HG03571 (cell line): ENCODE results near the gene KIAA0825.

Source experiments
- ATAC-seq: cut with Tn5 transposase; IDR thresholded peaks from one replicate; pipeline ENCODE4 v1.9.1; 2021; ENCODE audit not compliant: unreplicated experiment

The KIAA0825 gene

GRCh38 chr5:94245608-94246007 is 372.8 kb downstream of the KIAA0825 start:
- ATAC-seq, result no peak

GRCh38 chr5:94244921-94245320 is 373.5 kb downstream of the KIAA0825 start:
- ATAC-seq, result no peak

GRCh38 chr5:94243612-94244011 is 374.8 kb downstream of the KIAA0825 start:
- no peak for ATAC-seq

- no peak for ATAC-seq
Measured at GRCh38 chr5:94240993-94241651, 377.3 kb downstream of the KIAA0825 start.

- no peak for ATAC-seq
Measured at GRCh38 chr5:94240596-94240992, 377.8 kb downstream of the KIAA0825 start.

- no peak for ATAC-seq
Measured at GRCh38 chr5:94240134-94240533, 378.3 kb downstream of the KIAA0825 start.

- no peak for ATAC-seq
Measured at GRCh38 chr5:94239266-94239665, 379.1 kb downstream of the KIAA0825 start.

- no peak for ATAC-seq
Measured at GRCh38 chr5:94234987-94235386, 383.4 kb downstream of the KIAA0825 start.

- ATAC-seq, result no peak
Measured at GRCh38 chr5:94228791-94229190, 389.6 kb downstream of the KIAA0825 start.

- no peak for ATAC-seq
Measured at GRCh38 chr5:94223235-94223634, 395.2 kb downstream of the KIAA0825 start.

- no peak for ATAC-seq
Measured at GRCh38 chr5:94218374-94218773, 400.0 kb downstream of the KIAA0825 start.

GRCh38 chr5:94217745-94218144 is 400.7 kb downstream of the KIAA0825 start:
- no peak for ATAC-seq

GRCh38 chr5:94217216-94217615 is 401.2 kb downstream of the KIAA0825 start:
- ATAC-seq, result no peak

- ATAC-seq, result no peak
Measured at GRCh38 chr5:94212476-94212875, 405.9 kb downstream of the KIAA0825 start.

- no peak for ATAC-seq
Measured at GRCh38 chr5:94209774-94210355, 408.5 kb downstream of the KIAA0825 start.

GRCh38 chr5:94209272-94209671 is 409.1 kb downstream of the KIAA0825 start:
- no peak for ATAC-seq

GRCh38 chr5:94199566-94199965 is 418.8 kb downstream of the KIAA0825 start:
- ATAC-seq, result no peak

- no peak for ATAC-seq
Measured at GRCh38 chr5:94197970-94198369, 420.4 kb downstream of the KIAA0825 start.

- ATAC-seq, result no peak
Measured at GRCh38 chr5:94196953-94197352, 421.5 kb downstream of the KIAA0825 start.

- ATAC-seq, result no peak
Measured at GRCh38 chr5:94192658-94193391, 425.6 kb downstream of the KIAA0825 start.

- ATAC-seq, result no peak
Measured at GRCh38 chr5:94191604-94192003, 426.8 kb downstream of the KIAA0825 start.

- no peak for ATAC-seq
Measured at GRCh38 chr5:94188725-94189124, 429.7 kb downstream of the KIAA0825 start.
